AML-193 (cell line): Measurements from ENCODE around the gene CLDND1.
"Not testable (repeated sequence)": the region's sequence is repeated elsewhere in the genome, so short reads cannot be mapped to it uniquely, and the experiment has no call there.

Experiments
- DNase-seq, 2 experiments: peaks; one replicate each; lab custom pipeline; 2025; lab: John Stamatoyannopoulos, UW

The CLDND1 gene

DNA sequence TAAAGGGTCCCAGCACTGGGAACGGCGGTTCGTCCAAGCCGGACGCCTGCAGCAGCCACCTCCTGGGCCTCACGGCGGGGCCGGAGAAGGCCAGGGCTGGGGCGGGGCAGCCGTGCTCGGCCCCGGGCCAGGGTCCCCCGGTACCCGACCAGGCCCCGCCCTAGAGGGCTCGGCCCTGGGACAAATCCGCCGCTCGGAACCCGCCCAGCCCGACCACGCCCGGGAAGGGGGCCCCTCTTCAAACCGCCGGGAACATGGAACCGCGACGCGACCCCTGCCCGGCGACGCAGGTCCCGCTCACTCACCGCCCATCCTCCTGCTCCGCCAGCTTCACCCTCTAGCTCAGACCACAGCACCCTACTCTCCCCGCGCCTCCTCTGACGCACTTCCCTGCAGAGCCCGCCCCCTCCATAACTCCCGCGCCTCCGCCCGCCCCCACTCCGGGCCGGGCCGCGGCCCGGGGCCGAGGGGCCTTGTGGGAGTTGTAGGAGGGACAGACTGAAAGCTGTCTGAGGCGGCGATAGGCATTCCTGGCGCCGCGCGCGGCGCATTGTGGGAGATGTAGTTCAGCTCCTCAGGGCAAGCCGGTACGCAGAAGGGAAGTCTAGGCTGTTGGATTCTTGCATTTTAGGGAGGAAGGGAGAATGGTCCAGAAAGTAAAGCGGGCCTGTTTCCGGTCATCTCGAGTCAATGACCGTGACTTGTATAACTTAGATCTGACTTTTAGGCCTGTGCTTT lies at the start of gene CLDND1:
CLDND1 (minus strand) TSS at position 359 of the 738 bp plus-strand sequence. CDS start 1,478 bp downstream, outside the sequence.
- peak; percentile 98 for DNase-seq

DNA sequence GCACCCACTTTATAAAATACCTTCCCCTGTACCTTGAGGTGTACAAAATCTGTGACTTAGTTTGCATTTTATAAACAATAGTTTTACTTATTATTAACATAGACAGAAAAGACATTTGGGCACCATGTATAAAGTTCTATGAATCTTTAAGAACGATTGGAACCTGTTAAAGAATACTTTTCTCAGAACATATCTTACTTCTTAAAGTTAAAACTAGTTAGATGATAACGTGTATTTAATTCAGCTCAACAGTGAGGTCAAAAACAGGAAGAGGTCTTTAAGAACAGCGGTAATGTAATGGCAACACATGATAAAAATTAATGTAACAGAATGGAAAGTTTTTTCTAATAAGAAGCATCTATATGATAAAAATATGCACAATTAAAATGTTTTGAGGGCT lies 45.7 kb upstream of the CLDND1 start:
- no peak for DNase-seq

DNA sequence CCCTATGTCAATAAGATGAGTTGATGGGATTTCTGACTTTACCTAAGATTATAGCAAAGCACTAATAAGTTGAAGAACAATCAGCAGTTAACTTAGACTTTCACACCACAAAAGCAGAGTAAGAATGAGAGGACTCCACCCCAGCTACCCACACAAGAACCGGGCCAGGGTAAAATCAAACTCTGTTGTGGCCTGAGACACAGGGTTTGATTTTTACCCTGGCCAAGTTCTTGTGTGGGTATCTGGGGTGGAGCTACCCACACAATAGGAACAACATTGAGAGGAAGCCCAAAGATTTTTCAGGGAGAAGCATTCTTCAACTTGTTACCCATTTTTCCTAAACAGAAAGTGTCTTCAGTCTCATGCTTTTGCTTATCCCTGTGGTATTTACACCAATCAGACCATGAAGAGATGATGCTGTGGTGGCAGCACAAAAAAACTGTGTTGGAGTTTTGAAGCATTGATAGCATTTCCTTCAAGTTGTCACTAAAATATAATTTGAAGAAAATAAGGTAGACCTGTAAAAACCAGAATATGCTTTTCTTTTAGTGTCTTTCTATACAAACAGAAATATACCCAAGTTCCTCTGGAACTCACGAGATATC lies 45.1 kb upstream of the CLDND1 start:
- no peak for DNase-seq

DNA sequence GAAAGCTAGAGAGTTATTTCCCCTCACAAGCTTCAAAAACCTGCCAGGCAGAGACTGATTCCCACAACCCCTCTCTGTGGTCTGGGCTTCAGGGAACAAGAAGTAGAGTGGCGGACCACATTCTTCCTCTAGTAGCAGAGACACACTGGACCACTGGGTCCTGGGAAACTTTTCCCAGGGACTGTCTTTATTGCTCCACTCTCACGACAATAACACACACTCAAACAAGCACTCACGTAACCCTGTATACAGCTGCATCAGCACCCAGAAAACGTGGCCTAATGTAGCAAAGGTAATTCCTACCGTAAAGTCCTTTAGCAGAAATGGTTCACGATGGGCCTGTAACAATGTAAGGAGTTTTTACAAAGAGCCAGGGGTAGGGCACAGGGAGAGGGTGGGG lies 43.1 kb upstream of the CLDND1 start:
- DNase-seq = no peak

DNA sequence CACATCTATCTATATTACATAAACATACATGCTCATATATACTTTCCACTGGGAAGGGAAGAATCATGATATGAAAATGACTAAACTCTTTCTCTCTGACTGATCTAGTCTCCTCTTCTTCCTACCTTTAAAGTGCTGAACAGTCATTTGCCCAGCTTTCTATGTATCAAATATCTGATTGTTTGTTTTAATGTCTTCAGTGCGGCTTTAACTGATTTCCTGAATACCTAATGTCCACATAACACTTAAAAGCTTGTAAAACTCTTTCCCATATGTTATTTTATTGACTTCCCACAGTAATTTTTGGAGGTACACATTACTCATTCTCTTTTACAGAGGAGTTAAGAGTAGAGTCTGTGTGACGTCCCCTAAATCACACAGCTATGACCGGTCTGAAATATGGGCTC lies 42.5 kb upstream of the CLDND1 start:
- DNase-seq = no peak

DNA sequence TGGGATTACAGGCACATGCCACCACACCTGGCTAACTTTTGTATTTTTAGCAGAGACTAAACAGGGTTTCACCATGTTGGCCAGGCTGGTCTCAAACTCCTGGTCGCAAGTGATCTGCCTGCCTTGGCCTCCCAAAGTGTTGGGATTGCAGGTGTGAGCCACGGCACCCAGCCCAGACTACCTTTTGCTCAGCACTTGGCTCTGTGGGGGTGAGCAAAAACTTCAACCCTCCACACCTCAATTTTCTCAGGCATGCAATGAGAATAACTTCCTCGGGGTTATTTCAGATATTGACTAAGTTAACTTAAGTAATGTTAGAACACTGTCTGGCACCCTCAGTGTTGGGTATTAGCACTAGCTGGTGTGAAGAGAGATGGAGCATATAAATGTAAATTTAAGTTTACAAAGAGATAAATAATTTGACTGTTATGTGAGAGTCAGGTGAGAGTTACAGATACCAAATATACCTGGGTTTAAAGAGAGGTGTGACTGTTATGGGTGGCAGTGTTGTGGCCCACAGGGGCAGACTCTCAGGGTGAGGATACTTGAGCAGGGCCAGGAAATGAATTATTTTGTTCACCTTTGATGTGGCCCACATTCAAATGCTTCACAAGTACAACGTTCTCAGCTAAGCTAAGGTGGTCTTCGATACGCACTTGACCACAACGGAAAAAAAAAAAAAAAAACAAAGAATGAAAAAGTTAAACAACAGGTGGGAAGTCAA lies 41.7 kb upstream of the CLDND1 start:
- DNase-seq = no peak

DNA sequence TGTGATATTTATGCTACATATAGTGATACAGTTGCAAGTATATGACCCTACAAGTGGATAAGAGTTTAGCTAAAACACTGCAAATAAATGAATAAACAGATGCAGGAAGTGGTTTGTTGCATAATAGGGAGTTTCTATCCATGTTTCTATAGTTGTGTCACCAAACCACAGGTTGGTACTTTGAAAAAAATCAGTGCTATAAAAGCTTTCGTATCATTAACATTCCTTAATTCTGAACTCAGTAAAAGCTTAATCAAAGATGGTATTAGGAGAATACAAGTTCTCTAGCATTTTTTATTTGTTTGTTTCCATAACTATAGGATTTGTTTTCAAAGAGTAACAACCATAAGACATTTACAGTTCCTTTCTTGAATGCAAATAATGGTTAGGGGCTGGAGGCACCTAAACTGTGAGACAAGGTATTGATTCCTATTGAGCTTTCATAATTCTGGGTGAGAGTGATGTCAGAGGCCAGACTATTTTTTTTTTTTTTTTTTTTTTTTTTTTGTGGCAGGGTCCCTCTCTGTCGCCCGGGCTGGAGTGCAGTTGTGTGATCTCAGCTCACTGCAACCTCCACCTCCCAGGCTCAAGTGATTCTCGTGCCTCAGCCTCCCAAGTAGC lies 41.1 kb upstream of the CLDND1 start:
- DNase-seq = peak; percentile 53 to 60

DNA sequence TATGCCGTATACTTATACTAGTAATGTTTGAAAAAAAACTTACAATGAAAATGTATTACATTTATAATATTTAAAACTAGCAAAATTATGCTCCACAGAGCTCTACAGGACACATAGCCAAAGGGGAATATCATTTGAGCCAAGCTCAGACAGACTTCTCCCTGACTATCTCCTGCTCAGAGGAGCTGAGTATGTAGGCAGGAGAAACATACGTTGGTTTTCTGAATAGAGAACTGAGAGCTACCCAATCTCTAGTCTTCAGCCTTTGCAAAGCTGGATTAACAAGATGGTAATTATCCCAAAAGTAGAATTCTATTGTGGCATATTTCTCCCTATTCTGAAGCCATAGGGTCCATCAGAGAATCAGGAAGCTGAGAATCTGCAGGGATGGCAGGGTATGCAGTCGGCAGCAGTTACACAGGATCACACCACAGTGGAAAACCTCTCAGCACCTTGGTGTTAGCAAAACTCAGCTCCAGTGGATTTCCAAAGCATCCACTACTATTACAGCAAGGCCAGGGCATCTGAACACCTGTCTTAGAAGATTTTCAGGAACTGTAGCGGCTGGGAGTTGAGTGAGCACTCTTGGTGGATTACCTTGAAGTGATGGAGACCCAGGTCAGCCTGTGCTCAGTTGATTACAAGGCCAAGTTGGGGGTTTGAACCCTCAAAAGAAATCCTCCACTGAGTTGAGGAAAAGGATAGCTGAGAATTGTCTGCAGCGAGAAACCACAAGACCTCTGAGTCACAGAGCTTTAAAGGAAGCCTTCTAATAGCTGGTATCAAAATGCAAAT lies 39.2 kb upstream of the CLDND1 start:
- peak in 1 of 2 experiments; percentile 54 for DNase-seq

DNA sequence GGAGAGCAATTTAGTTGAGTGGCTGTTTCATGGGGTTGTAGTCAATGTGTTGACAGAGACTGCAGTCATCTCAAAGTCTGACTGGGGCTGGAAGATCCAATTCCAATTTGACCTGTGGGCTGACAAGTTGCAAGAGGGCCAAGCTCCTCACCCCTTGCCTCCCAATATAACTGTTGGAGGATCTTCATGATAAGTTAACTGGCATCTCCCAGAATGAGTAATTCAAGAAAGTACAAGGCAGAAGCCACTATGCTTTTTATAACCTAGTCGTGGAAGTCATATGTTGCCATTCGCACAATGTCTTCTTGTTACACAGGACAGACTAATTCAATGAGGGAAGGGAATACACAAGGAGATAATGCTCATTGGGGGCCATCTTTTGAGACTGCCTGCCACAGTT lies 38.2 kb upstream of the CLDND1 start:
- no peak for DNase-seq

DNA sequence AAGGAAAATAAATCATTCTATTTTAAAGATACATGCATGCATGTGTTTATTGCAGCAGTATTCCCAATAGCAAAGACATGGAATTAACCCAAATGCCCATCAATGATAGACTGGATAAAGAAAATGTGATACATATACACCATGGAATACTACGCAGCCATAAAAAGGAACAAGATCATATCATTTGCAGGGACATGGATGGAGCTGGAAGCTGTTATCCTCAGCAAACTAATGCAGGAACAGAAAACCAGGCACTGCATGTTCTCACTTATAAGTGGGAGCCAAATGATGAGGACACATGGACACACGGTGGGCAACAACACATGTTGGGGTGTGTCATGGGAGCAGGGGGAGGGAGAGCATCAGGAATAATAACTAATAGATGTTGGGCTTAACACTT lies 37.1 kb upstream of the CLDND1 start:
- DNase-seq = not testable (repeated sequence)

DNA sequence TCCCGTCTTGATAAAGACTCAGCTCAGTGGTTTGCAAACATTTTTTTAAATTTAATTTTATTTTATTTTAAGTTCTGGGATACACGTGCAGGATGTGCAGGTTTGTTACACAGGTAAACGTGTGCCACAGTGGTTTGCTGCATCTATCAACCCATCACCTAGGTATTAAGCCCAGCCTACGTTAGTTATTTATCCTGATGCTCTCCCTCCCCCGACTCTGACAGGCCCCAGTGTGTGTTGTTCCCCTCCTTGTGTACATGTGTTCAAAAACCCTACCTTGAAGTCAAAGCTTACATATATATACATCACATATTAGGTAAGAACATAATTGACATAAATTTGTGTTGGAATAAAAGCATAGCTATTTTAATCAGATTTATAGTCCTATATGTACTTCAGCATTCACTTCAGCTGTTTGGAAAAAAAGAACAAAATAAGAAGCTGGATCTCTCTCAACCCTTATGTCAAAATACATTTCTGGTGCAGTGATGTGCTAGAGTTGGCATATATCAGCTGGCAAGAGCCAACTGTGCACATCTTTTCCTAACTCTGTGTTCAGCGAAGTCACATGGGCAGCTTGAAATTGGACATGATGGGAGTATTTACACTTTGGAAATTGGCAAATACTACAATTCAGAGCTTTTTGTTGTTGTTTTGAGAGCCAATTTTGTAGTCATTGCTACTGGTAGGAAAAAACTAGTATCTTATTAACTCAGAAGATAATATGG lies 35.6 kb upstream of the CLDND1 start:
- no peak for DNase-seq

DNA sequence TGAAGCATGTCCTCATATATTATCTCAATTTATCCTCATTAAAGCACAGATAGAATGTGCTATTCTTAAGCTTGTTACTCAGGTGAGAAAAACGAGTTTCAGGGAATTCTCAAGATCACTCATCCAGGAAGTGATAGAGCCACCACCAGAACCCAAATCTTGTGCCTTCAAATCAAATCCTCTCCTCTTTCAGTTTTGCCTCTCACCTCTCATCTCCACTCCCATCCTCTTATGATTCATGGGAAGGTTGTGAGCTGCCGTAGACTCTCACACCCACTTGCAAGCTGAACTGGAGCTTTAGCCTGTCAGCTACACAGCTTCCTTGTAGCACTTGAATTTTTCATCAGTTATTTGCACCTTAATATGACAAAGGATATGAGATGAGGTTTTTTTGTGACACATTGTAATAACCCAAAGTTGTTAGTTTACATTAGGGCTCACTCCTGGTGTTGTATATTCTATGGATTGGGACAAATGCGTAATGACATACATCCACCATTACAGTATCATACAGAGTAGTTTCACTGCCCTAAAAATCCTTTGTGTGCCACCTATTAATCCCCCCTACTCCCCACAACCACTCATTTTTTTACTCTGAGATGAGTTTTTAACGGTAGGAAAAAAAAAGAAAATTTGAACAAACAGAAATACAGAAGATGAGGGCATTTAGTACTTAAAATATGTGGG lies 34.8 kb upstream of the CLDND1 start:
- no peak for DNase-seq

DNA sequence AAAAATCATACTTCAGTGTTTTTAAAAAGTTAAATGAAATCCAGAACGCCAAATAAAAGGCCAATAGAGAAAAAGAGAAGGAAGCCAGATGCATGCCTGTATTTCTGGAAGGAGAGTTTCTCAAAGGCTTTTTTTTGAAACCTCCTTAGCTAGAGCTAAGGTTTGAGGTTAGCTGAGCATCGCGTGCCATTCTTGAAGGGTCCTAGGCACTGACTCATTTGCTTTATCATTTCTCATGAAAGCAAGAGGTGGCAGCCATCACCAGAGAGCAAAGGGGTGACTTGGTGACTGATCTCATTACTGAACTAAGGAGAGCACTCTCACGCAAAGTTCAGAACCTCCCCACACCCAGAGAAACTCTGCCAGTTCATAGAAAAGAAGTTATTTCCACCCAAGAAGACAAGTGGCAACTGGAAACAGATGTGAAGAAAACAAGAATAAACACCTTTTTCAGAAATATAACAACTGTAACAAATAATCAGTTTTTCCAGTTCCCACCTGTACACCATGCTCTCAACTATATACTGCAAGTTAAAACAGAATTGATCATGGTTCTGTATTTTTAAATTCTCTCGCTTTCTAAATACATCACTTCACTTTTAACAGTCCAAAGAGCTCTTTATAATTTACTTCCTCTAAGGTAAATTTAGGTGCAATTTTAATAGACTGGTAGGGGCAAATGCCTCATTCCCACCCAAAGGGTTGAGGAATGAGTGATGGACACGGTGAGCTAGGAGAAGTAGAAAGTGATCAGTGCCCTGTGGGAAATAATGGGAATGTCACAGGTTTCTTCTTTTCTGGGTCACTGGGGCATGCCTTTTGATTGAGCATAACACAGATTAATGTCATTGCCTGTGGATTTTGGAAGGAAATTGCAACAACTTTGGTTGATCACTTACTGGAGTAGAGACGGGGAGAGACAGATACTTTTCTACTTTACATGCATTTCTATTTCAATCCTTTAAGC lies 33.7 kb upstream of the CLDND1 start:
- DNase-seq = peak; percentile 55 to 67

DNA sequence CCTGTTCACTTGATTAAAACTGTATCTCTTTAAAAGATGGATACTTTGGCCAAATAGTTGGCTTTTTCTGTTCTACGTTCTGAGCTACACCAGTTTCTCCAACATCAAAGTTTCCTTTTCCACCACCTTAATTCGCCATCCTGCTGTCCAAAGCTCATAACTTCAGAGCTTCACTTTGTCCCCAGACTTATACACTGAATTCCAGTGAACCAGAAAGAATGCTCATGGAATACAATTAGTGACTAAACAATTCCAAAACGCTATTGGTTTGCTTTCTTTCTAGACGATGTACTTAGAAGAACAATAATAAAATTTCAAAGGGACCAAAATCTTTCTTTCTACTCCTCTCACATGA lies 32.3 kb upstream of the CLDND1 start:
- no peak for DNase-seq

DNA sequence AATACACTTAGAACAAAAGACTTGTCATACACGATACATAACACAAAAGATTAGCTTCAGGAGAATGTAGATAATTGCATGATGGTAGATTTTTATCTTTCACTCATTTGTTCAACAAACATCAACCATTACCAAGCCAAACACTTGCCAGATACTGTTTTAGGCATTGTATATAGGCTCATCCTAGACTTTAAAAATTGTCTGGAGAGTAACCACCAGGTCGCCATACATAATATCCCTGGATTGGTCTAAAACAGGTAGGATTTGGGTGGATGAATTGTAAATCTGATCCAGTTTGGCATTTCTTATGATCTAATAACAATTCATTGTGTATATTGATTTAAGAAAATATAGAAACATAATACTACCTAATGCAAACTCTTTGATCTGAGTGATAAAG lies 31.9 kb upstream of the CLDND1 start:
- no peak for DNase-seq

DNA sequence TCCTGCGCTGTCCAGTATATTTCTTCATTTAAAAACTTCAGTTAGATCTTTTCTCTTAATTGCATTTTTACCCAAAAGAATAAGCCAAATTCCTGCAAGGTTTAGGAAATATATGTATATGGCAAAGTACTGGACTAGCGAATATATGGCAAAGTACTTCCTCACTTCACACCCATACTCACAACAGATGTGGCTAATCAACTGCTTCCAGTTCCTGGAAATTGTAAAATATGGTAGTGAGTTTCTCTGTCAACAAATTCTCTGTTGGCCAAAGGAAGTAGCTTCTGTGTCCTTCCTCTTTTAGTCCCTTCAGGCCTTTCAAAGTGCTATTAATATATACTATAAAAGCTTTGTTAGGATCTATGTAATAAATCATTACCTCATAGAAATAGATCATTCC lies 31.1 kb upstream of the CLDND1 start:
- peak; percentile 97 to 98 for DNase-seq

DNA sequence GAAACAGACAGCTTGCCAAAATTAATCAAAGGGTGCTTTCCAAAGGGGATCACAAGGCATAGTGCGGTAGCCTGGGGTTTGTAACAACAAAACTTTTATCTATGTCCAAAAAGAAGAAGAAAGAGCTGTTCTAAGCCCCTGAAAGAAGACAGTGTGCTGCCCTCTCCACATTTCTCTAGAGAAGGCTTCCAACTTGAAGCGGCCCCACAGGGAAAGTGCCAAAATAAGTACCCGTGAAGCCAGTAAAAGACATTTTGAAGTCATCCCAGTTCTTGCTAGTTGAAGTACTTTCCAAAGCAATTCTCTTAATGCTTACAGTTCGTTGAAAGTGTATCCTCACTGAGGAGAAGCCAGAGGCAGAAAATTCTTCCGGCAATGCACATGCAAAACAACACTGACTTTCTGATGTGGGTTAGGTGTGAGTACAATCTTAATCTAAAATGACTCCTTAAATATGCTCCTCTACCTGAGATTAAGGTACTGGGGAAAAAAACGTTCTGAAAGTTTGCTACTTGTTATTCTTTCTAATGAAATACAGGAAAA lies 30.4 kb upstream of the CLDND1 start:
- DNase-seq = no peak

DNA sequence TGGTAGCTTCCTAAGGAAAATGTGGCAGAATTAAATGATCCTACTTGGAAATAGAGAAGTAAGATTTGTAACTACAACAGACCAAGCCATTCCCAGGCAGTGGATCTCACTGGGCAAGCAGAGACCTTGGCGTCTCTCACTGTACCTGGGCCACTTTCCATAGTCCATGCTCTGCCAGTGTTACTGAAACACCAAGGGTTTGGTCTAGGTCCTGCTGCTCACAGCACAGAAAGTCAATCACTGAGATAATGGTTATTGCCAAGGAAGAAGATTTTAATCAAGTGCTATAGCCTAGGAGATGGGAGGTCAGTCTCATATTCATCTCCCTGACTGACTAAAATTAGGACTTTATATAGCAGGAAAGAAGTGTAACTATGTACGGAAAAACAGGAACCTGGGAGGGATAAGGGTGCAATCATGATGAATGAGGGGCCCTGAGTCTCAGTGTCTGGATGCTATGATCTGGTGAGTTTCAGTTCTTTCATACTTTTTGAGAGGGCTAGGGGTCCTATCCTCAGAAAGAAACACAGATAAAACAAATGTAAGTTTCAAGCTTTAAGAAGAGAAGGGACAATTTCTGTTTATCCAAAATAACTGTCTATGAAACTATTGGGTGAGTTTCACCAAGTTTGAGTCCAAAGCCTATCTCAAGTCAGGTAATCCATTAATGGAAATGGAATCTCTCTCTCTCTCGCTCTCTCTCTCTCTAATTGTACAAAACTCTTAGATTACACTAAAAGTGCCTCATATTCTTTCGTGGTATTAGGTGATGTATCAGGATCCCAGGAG lies 29.7 kb upstream of the CLDND1 start:
- DNase-seq = no peak
